ENCODE data around the gene REXO1. TPM values are rescaled to one million over a fixed set of nuclear protein-coding genes. Genes with fewer than 3 reads are reported as not detected.
A peak's percentile ranks its signal among the peaks of the same experiment; 100 is the strongest.

Gene REXO1
- total and polyA plus RNA-seq, 2 of the 13 experiments (the other 11 are each of a cell fraction or from before 2014, with no cell fraction given): 5.0 to 11.2 TPM

DNA sequence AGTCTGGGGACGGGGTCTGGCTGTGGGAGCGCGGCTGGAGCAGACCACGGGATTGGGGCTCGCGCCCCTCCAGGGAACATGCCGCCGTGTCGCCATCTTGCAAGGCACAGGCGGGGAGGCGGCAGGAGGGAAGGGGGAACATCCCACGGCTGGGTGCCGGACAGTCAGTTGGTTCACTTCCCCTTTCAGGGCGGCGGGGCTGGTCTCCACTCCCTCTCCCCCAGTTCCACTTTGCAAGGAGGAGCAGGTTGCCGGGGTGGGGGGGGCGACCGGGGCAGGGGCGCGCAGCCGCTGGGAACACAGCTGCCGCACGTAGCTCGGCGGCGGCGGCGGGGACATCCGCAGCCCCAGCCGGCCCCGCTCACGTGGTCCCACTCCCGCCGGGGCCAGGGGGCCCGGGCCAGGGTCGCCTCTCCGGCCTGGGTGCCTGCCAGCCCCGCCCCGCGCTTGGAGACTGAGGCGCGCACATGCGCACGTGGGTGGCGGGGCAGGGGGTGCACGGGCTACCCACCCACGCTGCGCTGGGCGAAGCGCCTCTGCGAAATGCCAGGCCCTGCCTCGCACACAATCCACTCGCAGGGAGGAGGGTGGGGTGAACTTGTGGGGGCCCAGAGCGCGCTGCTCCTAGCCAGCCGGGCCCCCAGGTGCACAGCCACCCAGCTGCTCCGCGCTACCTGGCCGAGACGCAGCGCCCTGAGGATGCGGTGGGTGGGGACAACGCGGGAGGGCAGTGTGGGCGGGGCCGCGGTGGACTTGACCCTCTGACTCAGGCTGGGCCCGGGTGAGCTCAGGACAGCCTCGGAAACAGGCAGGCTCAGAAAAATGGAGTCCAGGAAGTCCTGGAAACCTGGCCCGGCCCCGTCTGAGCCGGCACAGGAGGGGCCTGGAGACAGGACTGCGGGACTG, 8.7 kb upstream of the REXO1 start (continued):
- TF ChIP-seq, protein P1, sequence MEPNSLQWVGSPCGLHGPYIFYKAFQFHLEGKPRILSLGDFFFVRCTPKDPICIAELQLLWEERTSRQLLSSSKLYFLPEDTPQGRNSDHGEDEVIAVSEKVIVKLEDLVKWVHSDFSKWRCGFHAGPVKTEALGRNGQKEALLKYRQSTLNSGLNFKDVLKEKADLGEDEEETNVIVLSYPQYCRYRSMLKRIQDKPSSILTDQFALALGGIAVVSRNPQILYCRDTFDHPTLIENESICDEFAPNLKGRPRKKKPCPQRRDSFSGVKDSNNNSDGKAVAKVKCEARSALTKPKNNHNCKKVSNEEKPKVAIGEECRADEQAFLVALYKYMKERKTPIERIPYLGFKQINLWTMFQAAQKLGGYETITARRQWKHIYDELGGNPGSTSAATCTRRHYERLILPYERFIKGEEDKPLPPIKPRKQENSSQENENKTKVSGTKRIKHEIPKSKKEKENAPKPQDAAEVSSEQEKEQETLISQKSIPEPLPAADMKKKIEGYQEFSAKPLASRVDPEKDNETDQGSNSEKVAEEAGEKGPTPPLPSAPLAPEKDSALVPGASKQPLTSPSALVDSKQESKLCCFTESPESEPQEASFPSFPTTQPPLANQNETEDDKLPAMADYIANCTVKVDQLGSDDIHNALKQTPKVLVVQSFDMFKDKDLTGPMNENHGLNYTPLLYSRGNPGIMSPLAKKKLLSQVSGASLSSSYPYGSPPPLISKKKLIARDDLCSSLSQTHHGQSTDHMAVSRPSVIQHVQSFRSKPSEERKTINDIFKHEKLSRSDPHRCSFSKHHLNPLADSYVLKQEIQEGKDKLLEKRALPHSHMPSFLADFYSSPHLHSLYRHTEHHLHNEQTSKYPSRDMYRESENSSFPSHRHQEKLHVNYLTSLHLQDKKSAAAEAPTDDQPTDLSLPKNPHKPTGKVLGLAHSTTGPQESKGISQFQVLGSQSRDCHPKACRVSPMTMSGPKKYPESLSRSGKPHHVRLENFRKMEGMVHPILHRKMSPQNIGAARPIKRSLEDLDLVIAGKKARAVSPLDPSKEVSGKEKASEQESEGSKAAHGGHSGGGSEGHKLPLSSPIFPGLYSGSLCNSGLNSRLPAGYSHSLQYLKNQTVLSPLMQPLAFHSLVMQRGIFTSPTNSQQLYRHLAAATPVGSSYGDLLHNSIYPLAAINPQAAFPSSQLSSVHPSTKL (CRISPR knock-in tag; IDR thresholded peaks at IDR 0.05): no peak; the same call in 1 of the 2 replicates
- TF ChIP-seq ZNF670 (CRISPR knock-in tag; IDR thresholded peaks at IDR 0.05; ENCODE audit: borderline replicate concordance): 0 out of 2 replicates have a peak, but pooled peaks have one; percentile 31
- peak; percentile 41; the same call in 1 of the 2 replicates for TF ChIP-seq ZFX (CRISPR knock-in tag; IDR thresholded peaks at IDR 0.05; ENCODE audit: low read depth)
- no peak for TF ChIP-seq ZNF484 (CRISPR knock-in tag; IDR thresholded peaks at IDR 0.05; ENCODE audit: borderline replicate concordance, low read depth)
- peak; percentile 51; the same call in 1 of the 2 replicates for TF ChIP-seq NCOR1 (IDR thresholded peaks at IDR 0.05; ENCODE audit: borderline replicate concordance, low read length)
- 0 out of 2 replicates have a peak, but pooled peaks have one; percentile 23 for TF ChIP-seq ERF (CRISPR knock-in tag; IDR thresholded peaks at IDR 0.05)
- TF ChIP-seq ATF7 (IDR thresholded peaks at IDR 0.05): no peak
- TF ChIP-seq ATF7 (CRISPR knock-in tag; IDR thresholded peaks at IDR 0.05): no peak
- peak; percentile 59; the same call in 1 of the 2 replicates for TF ChIP-seq HDAC1 (CRISPR knock-in tag; IDR thresholded peaks at IDR 0.05)
- no peak for TF ChIP-seq ZNF558 (CRISPR knock-in tag; IDR thresholded peaks at IDR 0.05; ENCODE audit: borderline replicate concordance)
- TF ChIP-seq, protein P2, sequence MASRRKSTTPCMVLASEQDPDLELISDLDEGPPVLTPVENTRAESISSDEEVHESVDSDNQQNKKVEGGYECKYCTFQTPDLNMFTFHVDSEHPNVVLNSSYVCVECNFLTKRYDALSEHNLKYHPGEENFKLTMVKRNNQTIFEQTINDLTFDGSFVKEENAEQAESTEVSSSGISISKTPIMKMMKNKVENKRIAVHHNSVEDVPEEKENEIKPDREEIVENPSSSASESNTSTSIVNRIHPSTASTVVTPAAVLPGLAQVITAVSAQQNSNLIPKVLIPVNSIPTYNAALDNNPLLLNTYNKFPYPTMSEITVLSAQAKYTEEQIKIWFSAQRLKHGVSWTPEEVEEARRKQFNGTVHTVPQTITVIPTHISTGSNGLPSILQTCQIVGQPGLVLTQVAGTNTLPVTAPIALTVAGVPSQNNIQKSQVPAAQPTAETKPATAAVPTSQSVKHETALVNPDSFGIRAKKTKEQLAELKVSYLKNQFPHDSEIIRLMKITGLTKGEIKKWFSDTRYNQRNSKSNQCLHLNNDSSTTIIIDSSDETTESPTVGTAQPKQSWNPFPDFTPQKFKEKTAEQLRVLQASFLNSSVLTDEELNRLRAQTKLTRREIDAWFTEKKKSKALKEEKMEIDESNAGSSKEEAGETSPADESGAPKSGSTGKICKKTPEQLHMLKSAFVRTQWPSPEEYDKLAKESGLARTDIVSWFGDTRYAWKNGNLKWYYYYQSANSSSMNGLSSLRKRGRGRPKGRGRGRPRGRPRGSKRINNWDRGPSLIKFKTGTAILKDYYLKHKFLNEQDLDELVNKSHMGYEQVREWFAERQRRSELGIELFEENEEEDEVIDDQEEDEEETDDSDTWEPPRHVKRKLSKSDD (CRISPR knock-in tag; IDR thresholded peaks at IDR 0.05; ENCODE audit: low read depth): 0 out of 2 replicates have a peak, but pooled peaks have one; percentile 62
- no peak for TF ChIP-seq RORA (CRISPR knock-in tag; IDR thresholded peaks at IDR 0.05)
- peak; percentile 100 for TF ChIP-seq RXRA (CRISPR knock-in tag; IDR thresholded peaks at IDR 0.05)
- TF ChIP-seq MXI1 (IDR thresholded peaks at IDR 0.05; ENCODE audit: borderline replicate concordance, low read depth, low read length): peak; percentile 23; the same call in 1 of the 3 replicates
- peak; percentile 93 for TF ChIP-seq RARA (CRISPR knock-in tag; IDR thresholded peaks at IDR 0.05)
- TF ChIP-seq, protein P3, sequence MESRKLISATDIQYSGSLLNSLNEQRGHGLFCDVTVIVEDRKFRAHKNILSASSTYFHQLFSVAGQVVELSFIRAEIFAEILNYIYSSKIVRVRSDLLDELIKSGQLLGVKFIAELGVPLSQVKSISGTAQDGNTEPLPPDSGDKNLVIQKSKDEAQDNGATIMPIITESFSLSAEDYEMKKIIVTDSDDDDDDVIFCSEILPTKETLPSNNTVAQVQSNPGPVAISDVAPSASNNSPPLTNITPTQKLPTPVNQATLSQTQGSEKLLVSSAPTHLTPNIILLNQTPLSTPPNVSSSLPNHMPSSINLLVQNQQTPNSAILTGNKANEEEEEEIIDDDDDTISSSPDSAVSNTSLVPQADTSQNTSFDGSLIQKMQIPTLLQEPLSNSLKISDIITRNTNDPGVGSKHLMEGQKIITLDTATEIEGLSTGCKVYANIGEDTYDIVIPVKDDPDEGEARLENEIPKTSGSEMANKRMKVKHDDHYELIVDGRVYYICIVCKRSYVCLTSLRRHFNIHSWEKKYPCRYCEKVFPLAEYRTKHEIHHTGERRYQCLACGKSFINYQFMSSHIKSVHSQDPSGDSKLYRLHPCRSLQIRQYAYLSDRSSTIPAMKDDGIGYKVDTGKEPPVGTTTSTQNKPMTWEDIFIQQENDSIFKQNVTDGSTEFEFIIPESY (CRISPR knock-in tag; IDR thresholded peaks at IDR 0.05): peak; percentile 93
- TF ChIP-seq, protein P4, sequence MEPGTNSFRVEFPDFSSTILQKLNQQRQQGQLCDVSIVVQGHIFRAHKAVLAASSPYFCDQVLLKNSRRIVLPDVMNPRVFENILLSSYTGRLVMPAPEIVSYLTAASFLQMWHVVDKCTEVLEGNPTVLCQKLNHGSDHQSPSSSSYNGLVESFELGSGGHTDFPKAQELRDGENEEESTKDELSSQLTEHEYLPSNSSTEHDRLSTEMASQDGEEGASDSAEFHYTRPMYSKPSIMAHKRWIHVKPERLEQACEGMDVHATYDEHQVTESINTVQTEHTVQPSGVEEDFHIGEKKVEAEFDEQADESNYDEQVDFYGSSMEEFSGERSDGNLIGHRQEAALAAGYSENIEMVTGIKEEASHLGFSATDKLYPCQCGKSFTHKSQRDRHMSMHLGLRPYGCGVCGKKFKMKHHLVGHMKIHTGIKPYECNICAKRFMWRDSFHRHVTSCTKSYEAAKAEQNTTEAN (CRISPR knock-in tag; conservative IDR thresholded peaks at IDR 0.05): no peak
- peak; percentile 80 for TF ChIP-seq YY1 (IDR thresholded peaks at IDR 0.05; ENCODE audit: insufficient read depth, insufficient replicate concordance, low read depth, low read length)

Data from HepG2 (cell line).